ENCODE results near the gene WDFY4. TPM values are rescaled to one million over a fixed set of nuclear protein-coding genes. Genes with fewer than 3 reads are reported as not detected.

Gene WDFY4
- polyA plus RNA-seq, 1 of the 3 experiments (the other 2 are of a cell fraction), result not detected

- TF ChIP-seq, protein P1, sequence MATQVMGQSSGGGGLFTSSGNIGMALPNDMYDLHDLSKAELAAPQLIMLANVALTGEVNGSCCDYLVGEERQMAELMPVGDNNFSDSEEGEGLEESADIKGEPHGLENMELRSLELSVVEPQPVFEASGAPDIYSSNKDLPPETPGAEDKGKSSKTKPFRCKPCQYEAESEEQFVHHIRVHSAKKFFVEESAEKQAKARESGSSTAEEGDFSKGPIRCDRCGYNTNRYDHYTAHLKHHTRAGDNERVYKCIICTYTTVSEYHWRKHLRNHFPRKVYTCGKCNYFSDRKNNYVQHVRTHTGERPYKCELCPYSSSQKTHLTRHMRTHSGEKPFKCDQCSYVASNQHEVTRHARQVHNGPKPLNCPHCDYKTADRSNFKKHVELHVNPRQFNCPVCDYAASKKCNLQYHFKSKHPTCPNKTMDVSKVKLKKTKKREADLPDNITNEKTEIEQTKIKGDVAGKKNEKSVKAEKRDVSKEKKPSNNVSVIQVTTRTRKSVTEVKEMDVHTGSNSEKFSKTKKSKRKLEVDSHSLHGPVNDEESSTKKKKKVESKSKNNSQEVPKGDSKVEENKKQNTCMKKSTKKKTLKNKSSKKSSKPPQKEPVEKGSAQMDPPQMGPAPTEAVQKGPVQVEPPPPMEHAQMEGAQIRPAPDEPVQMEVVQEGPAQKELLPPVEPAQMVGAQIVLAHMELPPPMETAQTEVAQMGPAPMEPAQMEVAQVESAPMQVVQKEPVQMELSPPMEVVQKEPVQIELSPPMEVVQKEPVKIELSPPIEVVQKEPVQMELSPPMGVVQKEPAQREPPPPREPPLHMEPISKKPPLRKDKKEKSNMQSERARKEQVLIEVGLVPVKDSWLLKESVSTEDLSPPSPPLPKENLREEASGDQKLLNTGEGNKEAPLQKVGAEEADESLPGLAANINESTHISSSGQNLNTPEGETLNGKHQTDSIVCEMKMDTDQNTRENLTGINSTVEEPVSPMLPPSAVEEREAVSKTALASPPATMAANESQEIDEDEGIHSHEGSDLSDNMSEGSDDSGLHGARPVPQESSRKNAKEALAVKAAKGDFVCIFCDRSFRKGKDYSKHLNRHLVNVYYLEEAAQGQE (IDR thresholded peaks at IDR 0.05; ENCODE audit: low read depth, low read length), result no peak
- no peak for TF ChIP-seq USF2 (IDR thresholded peaks at IDR 0.05; ENCODE audit: borderline replicate concordance, low read depth, low read length)
- TF ChIP-seq, protein P2, sequence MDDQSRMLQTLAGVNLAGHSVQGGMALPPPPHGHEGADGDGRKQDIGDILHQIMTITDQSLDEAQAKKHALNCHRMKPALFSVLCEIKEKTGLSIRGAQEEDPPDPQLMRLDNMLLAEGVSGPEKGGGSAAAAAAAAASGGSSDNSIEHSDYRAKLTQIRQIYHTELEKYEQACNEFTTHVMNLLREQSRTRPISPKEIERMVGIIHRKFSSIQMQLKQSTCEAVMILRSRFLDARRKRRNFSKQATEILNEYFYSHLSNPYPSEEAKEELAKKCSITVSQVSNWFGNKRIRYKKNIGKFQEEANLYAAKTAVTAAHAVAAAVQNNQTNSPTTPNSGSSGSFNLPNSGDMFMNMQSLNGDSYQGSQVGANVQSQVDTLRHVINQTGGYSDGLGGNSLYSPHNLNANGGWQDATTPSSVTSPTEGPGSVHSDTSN (IDR thresholded peaks at IDR 0.05), result no peak
Observed at GRCh38 chr10:48701139-48701901, 16.6 kb downstream of the WDFY4 start (continued).

GRCh38 chr10:48701941-48702340, 17.3 kb downstream of the WDFY4 start:
- Histone ChIP-seq H3K4me3 (ENCODE audit: low read depth in 2 of 2, low read length in 1 of 2) (no peak overlapping the region), H3K9me3 (no peaks in the 10 kb centered on the region), H3F3A (replicated peaks; ENCODE audit: insufficient read depth) (no peaks in the 10 kb centered on the region), H2AFZ (ENCODE audit: low read depth) (no peak overlapping the region), H3K4me1 (ENCODE audit: control insufficient read depth in 1 of 2, insufficient read depth in 2 of 2, low read depth in 1 of 2, low read length in 1 of 2) (peaks cover 0 to 8% of the 10 kb centered on the region in 2 experiments; a peak in 1 of 4 replicates), H3K27ac (ENCODE audit: low read depth in 2 of 2, low read length in 1 of 2) (no peak overlapping the region), H3K27me3 (ENCODE audit: insufficient read depth) (no peaks in the 10 kb centered on the region), H3K79me2 (ENCODE audit: insufficient read depth) (no peaks in the 10 kb centered on the region), H4K20me1 (ENCODE audit: insufficient read depth) (no peaks in the 10 kb centered on the region), H3K9ac (no peak overlapping the region), H3K9me2 (no peaks in the 10 kb centered on the region), H3K36me3 (replicated peaks in 1 of 2; ENCODE audit: control insufficient read depth in 1 of 2, insufficient read depth in 2 of 2, low read length in 1 of 2) (no peaks in the 10 kb centered on the region), H3K4me2 (no peak overlapping the region)
- DNase-seq, result no peak
- POLR2A ChIA-PET, result no interaction called here
- CTCF ChIA-PET, result interaction anchor here (0.8 to 0.9 kb wide), 2 partner anchors 15 to 43 kb away, joined by 3 read pairs; no protein-coding TSS in a partner anchor
- TF ChIP-seq, protein P1 (IDR thresholded peaks at IDR 0.05; ENCODE audit: low read depth, low read length), result no peak
- TF ChIP-seq TEAD4 (IDR thresholded peaks at IDR 0.05; ENCODE audit: borderline replicate concordance, insufficient read depth), result no peak
- TF ChIP-seq SIN3A (IDR thresholded peaks at IDR 0.05; ENCODE audit: borderline replicate concordance, low read depth, low read length), result no peak
- TF ChIP-seq GATA2 (CRISPR knock-in tag; IDR thresholded peaks at IDR 0.05), result no peak
- TF ChIP-seq NFIC (IDR thresholded peaks at IDR 0.05; ENCODE audit: borderline replicate concordance), result no peak
- no peak for TF ChIP-seq NRF1 (IDR thresholded peaks at IDR 0.05; ENCODE audit: low read depth, low read length)
- TF ChIP-seq POLR2AphosphoS5 (IDR thresholded peaks at IDR 0.05; ENCODE audit: low read depth, low read length), result no peak
- no peak for TF ChIP-seq FOXM1 (IDR thresholded peaks at IDR 0.05; ENCODE audit: low read depth)
- no peak for TF ChIP-seq EZH2phosphoT487 (IDR thresholded peaks at IDR 0.05; ENCODE audit: borderline replicate concordance, low read depth)
- no peak for TF ChIP-seq CTCF (IDR thresholded peaks at IDR 0.05)
- TF ChIP-seq RFX5 (IDR thresholded peaks at IDR 0.05; ENCODE audit: low read length), result no peak
- TF ChIP-seq, protein P3, sequence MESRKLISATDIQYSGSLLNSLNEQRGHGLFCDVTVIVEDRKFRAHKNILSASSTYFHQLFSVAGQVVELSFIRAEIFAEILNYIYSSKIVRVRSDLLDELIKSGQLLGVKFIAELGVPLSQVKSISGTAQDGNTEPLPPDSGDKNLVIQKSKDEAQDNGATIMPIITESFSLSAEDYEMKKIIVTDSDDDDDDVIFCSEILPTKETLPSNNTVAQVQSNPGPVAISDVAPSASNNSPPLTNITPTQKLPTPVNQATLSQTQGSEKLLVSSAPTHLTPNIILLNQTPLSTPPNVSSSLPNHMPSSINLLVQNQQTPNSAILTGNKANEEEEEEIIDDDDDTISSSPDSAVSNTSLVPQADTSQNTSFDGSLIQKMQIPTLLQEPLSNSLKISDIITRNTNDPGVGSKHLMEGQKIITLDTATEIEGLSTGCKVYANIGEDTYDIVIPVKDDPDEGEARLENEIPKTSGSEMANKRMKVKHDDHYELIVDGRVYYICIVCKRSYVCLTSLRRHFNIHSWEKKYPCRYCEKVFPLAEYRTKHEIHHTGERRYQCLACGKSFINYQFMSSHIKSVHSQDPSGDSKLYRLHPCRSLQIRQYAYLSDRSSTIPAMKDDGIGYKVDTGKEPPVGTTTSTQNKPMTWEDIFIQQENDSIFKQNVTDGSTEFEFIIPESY (IDR thresholded peaks at IDR 0.05; ENCODE audit: borderline replicate concordance, low read depth), result no peak
- TF ChIP-seq RCOR1 (IDR thresholded peaks at IDR 0.05; ENCODE audit: low read length), result no peak
